HL-60 (cell line): Measurements from ENCODE around the gene RGPD6.
"Not testable (repeated sequence)": the region's sequence is repeated elsewhere in the genome, so short reads cannot be mapped to it uniquely, and the experiment has no call there.

Source experiments
- CTCF ChIP-seq: IDR thresholded peaks from one replicate; pipeline ENCODE4 v1.5.1; 2011; ENCODE audit warnings: low read length, control low read depth, inconsistent platforms; ENCODE audit not compliant: insufficient read depth
- POLR2AphosphoS5 ChIP-seq: IDR thresholded peaks from 2 replicates; pipeline ENCODE4 v1.6.1; 2012; ENCODE audit warnings: low read depth
- REST ChIP-seq: IDR thresholded peaks from 2 replicates; pipeline ENCODE4 v1.6.1; 2012; ENCODE audit warnings: low read depth; ENCODE audit not compliant: insufficient replicate concordance

GRCh38 chr2:110465312-110465711 lies 111.7 kb downstream of the RGPD6 start:
- TF ChIP-seq REST, CTCF, POLR2AphosphoS5: not testable (repeated sequence)
